Measurements from ENCODE around the gene EHD2. TPM values are rescaled to one million over a fixed set of nuclear protein-coding genes. Genes with fewer than 3 reads are reported as not detected.

Gene EHD2
- polyA plus RNA-seq, 1 donor from 2014 or later, result not detected

DNA sequence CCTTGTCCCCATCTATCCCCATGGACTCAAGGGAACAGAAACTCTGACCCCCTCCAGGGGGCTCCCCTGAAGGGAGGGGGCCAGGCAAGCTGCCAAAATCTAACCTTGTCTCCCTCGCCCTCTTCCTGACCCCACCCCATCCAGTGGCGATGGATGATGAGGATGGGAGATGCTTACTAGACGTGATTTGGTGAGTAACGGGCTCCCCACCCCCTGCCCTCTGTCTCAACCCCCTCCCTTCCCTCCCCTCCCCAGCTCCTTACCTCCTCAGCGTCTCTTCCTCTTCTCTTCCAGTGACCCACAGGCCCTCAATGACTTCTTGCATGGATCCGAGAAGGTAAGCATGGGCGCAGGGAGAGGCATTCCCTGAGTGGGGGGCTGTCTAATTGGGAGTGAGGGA is 39.8 kb upstream of the EHD2 start:
- H3K27me3 ChIP-seq (ENCODE audit: insufficient read depth, low read depth, low read length), result no peaks in the 10 kb centered on the region
- H3K27ac ChIP-seq (ENCODE audit: low read length), result no peak overlapping the region
- no peaks in the 10 kb centered on the region for H3K9me2 ChIP-seq (ENCODE audit: insufficient read depth, low read length)
- TF ChIP-seq EZH2 (IDR thresholded peaks at IDR 0.05; ENCODE audit: borderline replicate concordance, insufficient read depth, low read length, poor library complexity, severe bottlenecking), result no peak
- no peak for TF ChIP-seq MXI1 (conservative IDR thresholded peaks at IDR 0.05; ENCODE audit: poor library complexity, severe bottlenecking)
- TF ChIP-seq EP300 (conservative IDR thresholded peaks at IDR 0.05; ENCODE audit: poor library complexity, severe bottlenecking), result no peak
- no peak for TF ChIP-seq RAD21 (conservative IDR thresholded peaks at IDR 0.05)
- no peak for TF ChIP-seq POLR2AphosphoS5 (IDR thresholded peaks at IDR 0.05)
- no peak for TF ChIP-seq REST (IDR thresholded peaks at IDR 0.05; ENCODE audit: borderline replicate concordance)
- TF ChIP-seq SMC3 (conservative IDR thresholded peaks at IDR 0.05; ENCODE audit: poor library complexity), result no peak
- H3K9ac ChIP-seq (ENCODE audit: low read length), result no peak overlapping the region
- H2AFZ ChIP-seq (ENCODE audit: low read depth, low read length), result no peak overlapping the region
- no peaks in the 10 kb centered on the region for H3K36me3 ChIP-seq (ENCODE audit: insufficient read depth, low read length)
- no peak overlapping the region for H3K4me3 ChIP-seq (ENCODE audit: low read length)
- peaks cover 4% of the 10 kb centered on the region for H3K79me2 ChIP-seq (replicated peaks; ENCODE audit: insufficient read depth, low read length)
- H3K9me3 ChIP-seq (ENCODE audit: low read length), result no peaks in the 10 kb centered on the region
- H3K4me2 ChIP-seq (ENCODE audit: low read length), result no peak overlapping the region
- no peaks in the 10 kb centered on the region for H4K20me1 ChIP-seq (ENCODE audit: insufficient read depth)
- no peaks in the 10 kb centered on the region for H3F3A ChIP-seq (ENCODE audit: insufficient read depth, low read length, poor library complexity, severe bottlenecking)

DNA sequence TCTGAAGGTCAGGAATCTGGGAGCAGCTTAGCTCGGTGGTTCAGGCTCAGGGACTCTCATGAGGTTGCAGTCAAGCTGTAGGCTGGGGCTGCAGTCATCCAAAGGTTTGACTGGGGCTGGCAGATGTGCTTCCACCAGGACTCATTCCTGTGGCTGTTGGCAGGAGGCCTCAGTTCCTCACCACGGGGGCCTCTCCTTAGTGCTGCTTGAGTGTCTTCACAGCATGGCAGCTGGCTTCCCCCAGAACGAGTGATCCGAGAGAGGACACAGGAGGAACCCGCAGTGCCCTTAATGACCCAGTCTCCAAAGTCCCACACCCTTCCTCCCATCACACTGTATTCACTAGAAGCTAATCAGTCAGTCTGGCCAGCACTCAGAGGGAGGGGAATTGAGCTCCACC is 38.7 kb upstream of the EHD2 start:
- H3K4me3 ChIP-seq (ENCODE audit: low read length), result no peak overlapping the region
- H4K20me1 ChIP-seq (ENCODE audit: insufficient read depth), result no peaks in the 10 kb centered on the region
- no peak for TF ChIP-seq REST (IDR thresholded peaks at IDR 0.05; ENCODE audit: borderline replicate concordance)
- no peak for TF ChIP-seq RAD21 (conservative IDR thresholded peaks at IDR 0.05)
- TF ChIP-seq MXI1 (conservative IDR thresholded peaks at IDR 0.05; ENCODE audit: poor library complexity, severe bottlenecking), result no peak
- TF ChIP-seq POLR2AphosphoS5 (IDR thresholded peaks at IDR 0.05), result no peak
- no peak for TF ChIP-seq EZH2 (IDR thresholded peaks at IDR 0.05; ENCODE audit: borderline replicate concordance, insufficient read depth, low read length, poor library complexity, severe bottlenecking)
- TF ChIP-seq SMC3 (conservative IDR thresholded peaks at IDR 0.05; ENCODE audit: poor library complexity), result no peak
- no peak for TF ChIP-seq TAF1 (IDR thresholded peaks at IDR 0.05; ENCODE audit: low read depth)
- no peak for TF ChIP-seq CTCF (IDR thresholded peaks at IDR 0.05; ENCODE audit: poor library complexity, severe bottlenecking)
- no peak for TF ChIP-seq EP300 (conservative IDR thresholded peaks at IDR 0.05; ENCODE audit: poor library complexity, severe bottlenecking)
- no peaks in the 10 kb centered on the region for H3K9me2 ChIP-seq (ENCODE audit: insufficient read depth, low read length)
- no peaks in the 10 kb centered on the region for H3K36me3 ChIP-seq (ENCODE audit: insufficient read depth, low read length)
- no peak overlapping the region for H3K4me2 ChIP-seq (ENCODE audit: low read length)
- H3K79me2 ChIP-seq (replicated peaks; ENCODE audit: insufficient read depth, low read length), result peaks cover 4% of the 10 kb centered on the region
- no peaks in the 10 kb centered on the region for H3K27me3 ChIP-seq (ENCODE audit: insufficient read depth, low read depth, low read length)
- no peaks in the 10 kb centered on the region for H3K9me3 ChIP-seq (ENCODE audit: low read length)
- H3K9ac ChIP-seq (ENCODE audit: low read length), result no peak overlapping the region
- H2AFZ ChIP-seq (ENCODE audit: low read depth, low read length), result no peak overlapping the region
- no peak overlapping the region for H3K27ac ChIP-seq (ENCODE audit: low read length)
- no peaks in the 10 kb centered on the region for H3F3A ChIP-seq (ENCODE audit: insufficient read depth, low read length, poor library complexity, severe bottlenecking)

Data from neural cell (in vitro differentiated cells).